Keratinocyte (primary cell): Measurements from ENCODE around the gene CUBN. TPM values are rescaled to one million over a fixed set of nuclear protein-coding genes. Genes with fewer than 3 reads are reported as not detected.

Experiments
- DNase-seq: peaks from one replicate; pipeline ENCODE4 v3.0.0-alpha.2; 2011; ENCODE audit warnings: low read depth, missing footprints, low spot score
- FAIRE-seq: peaks from 2 replicates; lab custom pipeline; 2011; peaks lifted over from hg19 to GRCh38; lab: Jason Lieb, UNC
- H2AFZ ChIP-seq: 2 replicates; pipeline ENCODE4 v1.6.0; 2012; ENCODE audit warnings: low read length, control low read depth, inconsistent platforms; ENCODE audit not compliant: control insufficient read depth
- H3K27ac ChIP-seq: 2 replicates; pipeline ENCODE4 v1.5.1; 2011; ENCODE audit warnings: low read length; ENCODE audit not compliant: control insufficient read depth, insufficient read depth
- H3K27me3 ChIP-seq: 3 replicates; pipeline ENCODE4 v1.6.0; 2011; ENCODE audit warnings: low read length; ENCODE audit not compliant: control insufficient read depth, insufficient read depth; ENCODE audit errors: extremely low read depth
- H3K36me3 ChIP-seq, 2 experiments: 2 replicates in 1 of 2; 3 replicates in 1 of 2; pipeline ENCODE4 v1.5.1; 2011; ENCODE audit warnings: low read length in 2 of 2, mild to moderate bottlenecking in 1 of 2; ENCODE audit not compliant: control insufficient read depth in 2 of 2, insufficient read depth in 2 of 2; ENCODE audit errors: extremely low read depth in 1 of 2
- H3K4me1 ChIP-seq: 3 replicates; pipeline ENCODE4 v1.5.1; 2011; ENCODE audit warnings: low read length; ENCODE audit not compliant: control insufficient read depth, insufficient read depth; ENCODE audit errors: extremely low read depth
- H3K4me2 ChIP-seq: 3 replicates; pipeline ENCODE4 v1.6.0; 2011; ENCODE audit warnings: low read depth, low read length; ENCODE audit not compliant: control insufficient read depth, insufficient read depth; ENCODE audit errors: extremely low read depth
- H3K4me3 ChIP-seq, 3 experiments: fragments of 200-600 bp in 1 of 3; sonication (generic) in 1 of 3; 2 replicates in 2 of 3; 3 replicates in 1 of 3; pipeline ENCODE4 v1.5.1; 2011 to 2016; ENCODE audit warnings: low read length in 3 of 3, mild to moderate bottlenecking in 3 of 3, control low read depth in 2 of 3, inconsistent platforms in 1 of 3, low read depth in 1 of 3, mixed read lengths in 1 of 3, mixed run types in 1 of 3, moderate library complexity in 1 of 3; ENCODE audit not compliant: control insufficient read depth in 2 of 3, insufficient read depth in 2 of 3; ENCODE audit errors: extremely low read depth in 1 of 3
- H3K79me2 ChIP-seq: 2 replicates; pipeline ENCODE4 v1.6.0; 2012; ENCODE audit warnings: low read length; ENCODE audit not compliant: control insufficient read depth, insufficient read depth
- H3K9ac ChIP-seq: 3 replicates; pipeline ENCODE4 v1.6.0; 2011; ENCODE audit warnings: low read length; ENCODE audit not compliant: control insufficient read depth, insufficient read depth; ENCODE audit errors: extremely low read depth
- H3K9me1 ChIP-seq: 3 replicates; pipeline ENCODE4 v1.6.0; 2011; ENCODE audit warnings: low read length; ENCODE audit not compliant: control insufficient read depth, insufficient read depth; ENCODE audit errors: extremely low read depth
- H3K9me3 ChIP-seq: 2 replicates; pipeline ENCODE4 v1.5.1; 2012; ENCODE audit warnings: low read depth, low read length; ENCODE audit not compliant: control insufficient read depth
- H4K20me1 ChIP-seq: 3 replicates; pipeline ENCODE4 v1.6.0; 2011; ENCODE audit warnings: low read length; ENCODE audit not compliant: control insufficient read depth, insufficient read depth; ENCODE audit errors: extremely low read depth
- CTCF ChIP-seq, 3 experiments: IDR thresholded peaks in 1 of 3; conservative IDR thresholded peaks in 1 of 3; optimal IDR thresholded peaks in 1 of 3; 2 replicates in 2 of 3; 3 replicates in 1 of 3; pipeline versions ENCODE3 to v1.5.1; 2011; ENCODE audit warnings: low read length in 3 of 3, mild to moderate bottlenecking in 3 of 3, moderate library complexity in 2 of 3, control low read depth in 1 of 3, inconsistent platforms in 1 of 3; ENCODE audit not compliant: insufficient read depth in 2 of 3; ENCODE audit errors: extremely low read depth in 1 of 3
- EZH2 ChIP-seq: IDR thresholded peaks from one replicate; pipeline ENCODE4 v1.6.1; 2012; ENCODE audit warnings: inconsistent platforms, mild to moderate bottlenecking, low read length, moderate library complexity
- dilution Hi-C: fragments of 300-500 bp; cut with MboI; formaldehyde crosslinking; loops from one replicate; pipeline ENCODE4 v1.7.0; 2020; ENCODE audit warnings: low sequenced_read_pairs; ENCODE audit not compliant: extremely low pct_ligation_motif_present
- polyA plus RNA-seq, 5 experiments: library from polyadenylated mRNA; depleted of rRNA in 3 of 5; stranded (reverse) in 3 of 5; stranded (forward) in 1 of 5; unstranded in 1 of 5; fragments of >200 nt; gene quantifications; 1 replicate in 1 of 5; 2 replicates in 3 of 5; 3 replicates in 1 of 5; pipeline versions ENCODE4 v1.2.1 to v1.2.3, GENCODE V29; 2011 to 2012; ENCODE audit warnings: missing spikeins in 2 of 5, low read depth in 1 of 5, low replicate concordance in 1 of 5

CUBN gene
- polyA plus RNA-seq, 1 donor (not counting 4 experiments of a cell fraction or from before 2014, with no cell fraction given): 0.07 TPM

DNA sequence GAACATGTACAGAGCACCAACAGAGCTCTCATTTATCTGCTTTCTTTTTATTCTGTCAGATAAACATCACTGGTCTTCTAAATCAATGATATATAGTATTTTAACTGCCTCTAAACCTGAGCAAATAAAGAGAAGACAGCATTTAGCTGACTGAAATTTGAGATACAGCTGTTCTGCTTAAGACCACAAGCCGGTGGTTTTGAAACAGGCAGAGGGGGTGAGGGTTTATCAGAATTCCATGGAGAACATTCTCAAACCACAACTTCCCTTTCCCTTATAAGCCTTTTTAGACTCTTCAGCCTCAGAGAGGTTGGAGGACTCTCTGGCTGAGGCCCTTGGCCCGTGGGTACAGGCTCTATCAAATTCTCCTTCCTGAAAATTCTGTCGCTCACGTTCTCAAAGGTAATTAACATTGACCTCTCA, 225.0 kb downstream of the CUBN start:
- dilution Hi-C loops: no loop called here
- H3K4me1 ChIP-seq: no peaks in the 10 kb centered on the region
- no peak overlapping the region for H2AFZ ChIP-seq
- TF ChIP-seq EZH2: no peak
- no peak for TF ChIP-seq CTCF (optimal IDR thresholded peaks at IDR 0.05 in 1 of 3, IDR thresholded peaks at IDR 0.05 in 1 of 3, conservative IDR thresholded peaks at IDR 0.05 in 1 of 3; ENCODE audit: extremely low read depth in 1 of 3, insufficient read depth in 2 of 3, low read length in 3 of 3)
- H3K4me2 ChIP-seq: no peak overlapping the region
- no peaks in the 10 kb centered on the region for H3K9me1 ChIP-seq
- no peaks in the 10 kb centered on the region for H3K79me2 ChIP-seq
- FAIRE-seq (no peak), DNase-seq (no peak)
- no peak overlapping the region for H3K27ac ChIP-seq
- H3K9me3 ChIP-seq: no peaks in the 10 kb centered on the region
- no peaks in the 10 kb centered on the region for H4K20me1 ChIP-seq
- H3K9ac ChIP-seq: no peak overlapping the region
- no peaks in the 10 kb centered on the region for H3K36me3 ChIP-seq
- H3K27me3 ChIP-seq: no peaks in the 10 kb centered on the region
- no peak overlapping the region for H3K4me3 ChIP-seq

GRCh38 chr10:16904049-16904448, 225.6 kb downstream of the CUBN start:
- Histone ChIP-seq H3K9me1 (no peaks in the 10 kb centered on the region), H3K27me3 (no peaks in the 10 kb centered on the region), H3K4me3 (no peak overlapping the region), H2AFZ (no peak overlapping the region), H3K36me3 (no peaks in the 10 kb centered on the region), H4K20me1 (no peaks in the 10 kb centered on the region), H3K4me1 (no peaks in the 10 kb centered on the region), H3K4me2 (no peak overlapping the region), H3K27ac (no peak overlapping the region), H3K79me2 (no peaks in the 10 kb centered on the region), H3K9ac (no peak overlapping the region), H3K9me3 (no peaks in the 10 kb centered on the region)
- TF ChIP-seq CTCF (optimal IDR thresholded peaks at IDR 0.05 in 1 of 3, IDR thresholded peaks at IDR 0.05 in 1 of 3, conservative IDR thresholded peaks at IDR 0.05 in 1 of 3; ENCODE audit: extremely low read depth in 1 of 3, insufficient read depth in 2 of 3, low read length in 3 of 3) (no peak), EZH2 (no peak)
- dilution Hi-C loops: no loop called here
- FAIRE-seq (no peak), DNase-seq (no peak)
